HEK293 (cell line): ENCODE data around the gene GSG1L.

Source experiments
- ATF2 ChIP-seq: fragments of 450-650 bp; formaldehyde crosslinking; IDR thresholded peaks from 2 replicates; pipeline ENCODE4 v1.5.1; 2016; ENCODE audit warnings: missing biosample characterization, missing genetic modification characterization, low read depth
- BCL6B ChIP-seq: fragments of 450-650 bp; formaldehyde crosslinking; IDR thresholded peaks from 2 replicates; pipeline ENCODE4 v1.5.1; 2017; ENCODE audit warnings: missing biosample characterization, missing genetic modification characterization
- CTCF ChIP-seq: fragments of 450-650 bp; formaldehyde crosslinking; IDR thresholded peaks from 2 replicates; pipeline ENCODE4 v1.5.1; 2016; ENCODE audit warnings: missing biosample characterization, missing genetic modification characterization
- KLF9 ChIP-seq: fragments of 450-650 bp; formaldehyde crosslinking; IDR thresholded peaks from 2 replicates; pipeline ENCODE4 v1.5.1; 2016; ENCODE audit warnings: missing biosample characterization, missing genetic modification characterization, low read depth
- MYNN ChIP-seq: fragments of 450-650 bp; formaldehyde crosslinking; IDR thresholded peaks from 2 replicates; pipeline ENCODE4 v1.5.1; 2016; ENCODE audit warnings: missing biosample characterization, missing genetic modification characterization, borderline replicate concordance
- MZF1 ChIP-seq: fragments of 450-650 bp; formaldehyde crosslinking; IDR thresholded peaks from 2 replicates; pipeline ENCODE4 v1.5.1; 2017; ENCODE audit warnings: missing biosample characterization, missing genetic modification characterization, borderline replicate concordance
- PBX3 ChIP-seq: sonication (generic); formaldehyde crosslinking; IDR thresholded peaks from 2 replicates; pipeline ENCODE4 v1.8.1; 2022; ENCODE audit warnings: mild to moderate bottlenecking, moderate library complexity, missing genetic modification reagents
- PRDM4 ChIP-seq: fragments of 450-650 bp; formaldehyde crosslinking; IDR thresholded peaks from 2 replicates; pipeline ENCODE4 v1.5.1; 2017; ENCODE audit warnings: missing biosample characterization, missing genetic modification characterization
- SETDB1 ChIP-seq: IDR thresholded peaks from one replicate; pipeline ENCODE4 v1.6.1; 2017; ENCODE audit warnings: mild to moderate bottlenecking, low read length, moderate library complexity, mixed read lengths; ENCODE audit not compliant: insufficient read length
- YY1 ChIP-seq: fragments of 450-650 bp; formaldehyde crosslinking; IDR thresholded peaks from 2 replicates; pipeline ENCODE4 v1.5.1; 2018; ENCODE audit warnings: missing biosample characterization, missing genetic modification characterization
- ZBTB26 ChIP-seq: fragments of 450-650 bp; formaldehyde crosslinking; optimal IDR thresholded peaks from 2 replicates; pipeline ENCODE3; 2016; ENCODE audit warnings: missing biosample characterization, mild to moderate bottlenecking, missing genetic modification characterization
- ZNF155 ChIP-seq: fragments of 450-650 bp; formaldehyde crosslinking; IDR thresholded peaks from 2 replicates; pipeline ENCODE4 v1.5.1; 2016; ENCODE audit warnings: missing biosample characterization, missing genetic modification characterization
- ZNF26 ChIP-seq: fragments of 450-650 bp; formaldehyde crosslinking; IDR thresholded peaks from 2 replicates; pipeline ENCODE4 v1.5.1; 2016; ENCODE audit warnings: missing biosample characterization, missing genetic modification characterization
- ZNF423 ChIP-seq: fragments of 450-650 bp; formaldehyde crosslinking; IDR thresholded peaks from 2 replicates; pipeline ENCODE4 v1.5.1; 2016; ENCODE audit warnings: missing biosample characterization, missing genetic modification characterization

- TF ChIP-seq YY1 (tag by site-specific recombination), result no peak
- TF ChIP-seq PRDM4 (tag by site-specific recombination), result no peak
- no peak for TF ChIP-seq PBX3 (CRISPR knock-in tag)
- no peak for TF ChIP-seq CTCF (tag by site-specific recombination)
- no peak for TF ChIP-seq MYNN
- no peak for TF ChIP-seq MZF1 (tag by site-specific recombination)
- no peak for TF ChIP-seq BCL6B
- TF ChIP-seq ATF2 (tag by site-specific recombination), result no peak
- no peak for TF ChIP-seq ZNF155 (tag by site-specific recombination)
- no peak for TF ChIP-seq ZBTB26 (tag by site-specific recombination)
- TF ChIP-seq ZNF423, result no peak
- no peak for TF ChIP-seq KLF9 (tag by site-specific recombination)
- TF ChIP-seq SETDB1, result no peak
- TF ChIP-seq ZNF26 (tag by site-specific recombination), result no peak
Measured at GRCh38 chr16:27775254-27775653, 288.3 kb downstream of the GSG1L start.
